IPS-NIHi7 (cell line): Measurements from ENCODE around the gene BICC1.

Source experiments
- DNase-seq: peaks from one replicate; pipeline ENCODE4 v3.0.0; 2012; ENCODE audit warnings: mixed read lengths; ENCODE audit errors: extremely low spot score

The BICC1 gene, protein sequence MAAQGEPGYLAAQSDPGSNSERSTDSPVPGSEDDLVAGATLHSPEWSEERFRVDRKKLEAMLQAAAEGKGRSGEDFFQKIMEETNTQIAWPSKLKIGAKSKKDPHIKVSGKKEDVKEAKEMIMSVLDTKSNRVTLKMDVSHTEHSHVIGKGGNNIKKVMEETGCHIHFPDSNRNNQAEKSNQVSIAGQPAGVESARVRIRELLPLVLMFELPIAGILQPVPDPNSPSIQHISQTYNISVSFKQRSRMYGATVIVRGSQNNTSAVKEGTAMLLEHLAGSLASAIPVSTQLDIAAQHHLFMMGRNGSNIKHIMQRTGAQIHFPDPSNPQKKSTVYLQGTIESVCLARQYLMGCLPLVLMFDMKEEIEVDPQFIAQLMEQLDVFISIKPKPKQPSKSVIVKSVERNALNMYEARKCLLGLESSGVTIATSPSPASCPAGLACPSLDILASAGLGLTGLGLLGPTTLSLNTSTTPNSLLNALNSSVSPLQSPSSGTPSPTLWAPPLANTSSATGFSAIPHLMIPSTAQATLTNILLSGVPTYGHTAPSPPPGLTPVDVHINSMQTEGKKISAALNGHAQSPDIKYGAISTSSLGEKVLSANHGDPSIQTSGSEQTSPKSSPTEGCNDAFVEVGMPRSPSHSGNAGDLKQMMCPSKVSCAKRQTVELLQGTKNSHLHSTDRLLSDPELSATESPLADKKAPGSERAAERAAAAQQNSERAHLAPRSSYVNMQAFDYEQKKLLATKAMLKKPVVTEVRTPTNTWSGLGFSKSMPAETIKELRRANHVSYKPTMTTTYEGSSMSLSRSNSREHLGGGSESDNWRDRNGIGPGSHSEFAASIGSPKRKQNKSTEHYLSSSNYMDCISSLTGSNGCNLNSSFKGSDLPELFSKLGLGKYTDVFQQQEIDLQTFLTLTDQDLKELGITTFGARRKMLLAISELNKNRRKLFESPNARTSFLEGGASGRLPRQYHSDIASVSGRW

DNA sequence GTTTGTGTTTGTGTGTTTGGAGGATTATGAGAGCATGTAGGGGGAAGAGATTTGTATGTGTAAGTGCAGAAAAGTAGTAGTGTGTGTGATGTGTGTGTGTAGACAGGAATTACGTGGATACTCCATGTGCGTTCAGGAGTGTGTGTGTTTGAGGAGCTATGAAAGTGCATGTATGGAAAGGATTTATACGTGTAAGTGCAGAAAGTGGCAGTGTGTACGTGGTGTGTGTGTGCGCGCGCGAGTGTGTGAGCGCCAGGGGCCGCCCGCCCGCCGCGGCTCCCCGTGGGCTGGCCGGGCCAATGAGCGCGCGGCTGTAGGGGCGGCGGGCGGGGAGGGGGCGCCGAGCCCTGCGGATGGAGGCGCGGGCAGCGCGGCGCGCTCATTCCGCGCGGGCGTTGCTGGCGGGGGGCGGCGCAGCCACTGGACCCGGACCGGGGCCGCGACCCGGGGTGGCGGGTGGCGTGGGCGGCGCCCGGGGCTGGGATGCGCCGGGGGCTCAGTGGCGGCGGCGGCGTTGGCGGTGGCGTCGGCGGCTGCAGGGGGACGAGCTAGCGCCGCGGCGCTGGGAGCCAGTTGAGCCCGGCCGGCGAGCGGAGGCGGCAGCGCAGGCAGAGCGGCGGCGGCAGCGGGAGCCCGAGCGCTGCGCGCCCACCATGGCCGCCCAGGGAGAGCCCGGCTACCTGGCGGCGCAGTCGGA lies at the start of gene BICC1:
Gene BICC1 (plus strand): TSS at position 382 of the 697 bp plus-strand sequence. CDS start 272 bp downstream, at position 654.
- DNase-seq: peak; percentile 66

DNA sequence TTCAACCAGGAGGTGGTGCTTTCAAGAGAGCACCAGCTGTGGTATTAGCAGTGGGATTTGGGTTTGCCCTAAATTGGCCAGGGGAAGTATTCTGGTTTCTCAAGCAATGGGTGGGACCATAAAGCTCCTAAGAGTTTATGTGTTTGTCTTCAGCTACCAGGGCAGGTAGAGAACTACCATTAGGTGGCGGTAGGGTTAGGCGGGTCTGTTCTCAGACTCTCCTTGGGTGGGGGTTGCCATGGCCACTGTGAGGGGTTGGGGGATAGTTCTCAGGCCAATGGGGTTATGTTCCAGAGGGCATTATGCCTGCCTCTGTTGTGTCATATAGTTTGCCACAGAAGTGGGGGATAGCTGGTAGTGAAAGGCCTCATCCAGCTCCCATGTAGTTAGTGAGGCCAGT lies 47.7 kb upstream of the BICC1 start:
- peak; percentile 19 for DNase-seq

DNA sequence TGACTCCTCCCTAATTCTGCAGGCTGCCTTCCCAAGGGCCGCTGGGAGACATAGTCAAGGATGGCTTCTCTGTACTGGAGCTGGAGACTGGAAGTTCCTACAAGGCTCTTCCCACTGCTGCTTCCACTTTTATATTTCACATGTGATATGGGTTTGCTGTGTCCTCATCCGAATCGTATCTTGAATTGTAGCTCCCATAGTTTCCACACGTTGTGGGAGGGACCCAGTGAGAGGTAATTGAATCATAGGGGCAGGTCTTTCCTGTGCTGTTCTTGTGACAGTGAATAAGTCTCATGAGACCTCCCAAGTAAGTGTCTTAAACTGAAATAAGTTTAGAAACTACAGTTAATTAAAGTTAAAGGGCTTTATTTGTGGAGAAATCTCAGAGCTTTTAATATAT lies 47.0 kb upstream of the BICC1 start:
- DNase-seq: no peak

DNA sequence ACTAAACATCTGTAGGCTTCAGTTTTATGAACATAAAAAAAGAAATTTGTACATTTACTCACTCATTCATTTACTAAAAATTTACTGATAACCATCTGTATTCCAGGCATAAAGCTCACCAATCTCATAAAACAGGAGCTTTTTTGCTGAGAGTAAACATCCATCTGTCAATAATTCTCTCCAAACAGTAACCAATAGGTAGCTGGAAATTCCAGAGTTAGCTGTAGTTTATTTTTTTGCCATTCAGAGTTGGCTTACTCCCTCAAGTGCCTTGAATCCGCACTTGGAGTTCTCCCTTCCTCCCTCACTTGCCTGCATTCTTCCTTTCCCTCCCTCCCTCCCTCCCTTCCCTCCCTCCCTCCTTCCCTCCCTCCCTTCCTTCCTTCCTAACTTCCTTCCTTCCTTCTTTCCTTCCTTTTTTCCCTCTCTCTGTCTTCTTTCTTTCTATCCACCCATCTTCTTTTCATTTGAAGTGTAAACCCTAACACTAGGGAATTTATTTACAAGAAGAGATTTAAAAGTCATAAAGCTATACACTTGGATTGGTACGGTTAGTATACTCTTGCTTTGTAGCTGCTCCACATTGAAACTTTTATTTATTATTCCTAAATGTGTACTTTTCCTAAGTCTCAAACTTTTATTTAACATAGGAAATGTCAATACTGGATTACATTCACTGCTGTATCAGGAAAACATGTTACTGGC lies 44.6 kb upstream of the BICC1 start:
- no peak for DNase-seq

DNA sequence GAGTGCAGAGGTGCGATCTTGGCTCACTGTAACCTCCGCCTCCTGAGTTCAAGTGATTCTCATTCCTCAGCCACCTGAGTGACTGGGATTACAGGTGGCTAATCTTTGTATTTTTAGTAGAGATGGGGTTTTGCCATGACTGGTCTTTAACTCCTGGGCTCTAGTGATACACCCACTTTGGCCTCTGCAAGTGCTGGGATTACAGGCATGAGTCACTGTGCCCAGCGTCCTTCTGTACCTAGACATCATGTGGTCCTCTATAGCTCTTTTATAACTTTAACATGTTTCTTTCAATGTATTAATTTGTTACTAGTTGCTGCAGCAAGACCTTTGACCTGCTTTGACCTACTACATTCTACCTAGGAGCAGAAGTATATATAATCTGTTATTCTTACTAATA lies 38.7 kb upstream of the BICC1 start:
- DNase-seq: no peak

DNA sequence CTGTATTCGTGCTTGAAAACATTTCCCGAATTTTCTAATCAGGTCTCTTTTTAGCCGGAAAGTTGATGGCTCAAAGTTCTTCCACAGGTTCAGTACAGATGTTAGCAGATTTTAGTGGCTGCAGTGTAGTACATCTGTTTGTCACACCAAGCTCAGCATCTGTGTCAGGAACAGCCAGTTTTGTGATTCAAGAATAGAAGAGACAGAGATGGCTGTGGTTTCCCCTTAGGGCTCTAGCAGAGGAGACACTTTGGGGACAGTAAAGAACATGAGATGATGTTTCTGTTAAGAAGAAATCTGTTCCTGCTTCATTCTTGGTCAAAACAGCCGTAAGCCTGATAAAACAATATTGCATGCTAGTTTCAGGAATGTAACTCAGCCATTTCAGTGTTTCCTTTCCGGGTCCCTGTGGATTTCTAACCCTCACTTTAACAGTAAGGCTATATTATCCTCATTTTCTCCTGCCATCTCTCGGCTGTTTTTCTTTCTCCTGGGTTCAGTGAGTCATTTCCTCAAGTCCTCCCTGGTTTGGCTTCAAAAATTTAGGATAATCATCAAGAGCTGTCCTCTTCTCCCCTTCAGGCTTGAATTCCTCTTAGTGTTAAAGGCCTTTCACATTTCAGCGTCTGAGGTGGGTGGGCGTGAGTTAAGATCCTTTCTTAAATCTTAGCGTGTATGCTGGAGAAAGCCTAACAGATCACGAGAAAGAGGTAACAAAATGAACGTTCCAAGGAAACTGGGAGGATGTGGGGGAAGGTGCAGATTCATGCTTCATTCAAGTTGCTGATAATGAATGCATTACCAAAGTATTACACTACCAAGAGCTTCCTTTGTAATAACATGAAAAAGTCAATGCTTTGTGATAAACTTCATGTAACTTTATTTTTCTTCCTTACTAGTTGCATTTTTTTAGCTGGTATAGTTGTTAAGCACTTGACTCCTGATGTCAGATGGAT lies 37.1 kb upstream of the BICC1 start:
- DNase-seq: no peak

DNA sequence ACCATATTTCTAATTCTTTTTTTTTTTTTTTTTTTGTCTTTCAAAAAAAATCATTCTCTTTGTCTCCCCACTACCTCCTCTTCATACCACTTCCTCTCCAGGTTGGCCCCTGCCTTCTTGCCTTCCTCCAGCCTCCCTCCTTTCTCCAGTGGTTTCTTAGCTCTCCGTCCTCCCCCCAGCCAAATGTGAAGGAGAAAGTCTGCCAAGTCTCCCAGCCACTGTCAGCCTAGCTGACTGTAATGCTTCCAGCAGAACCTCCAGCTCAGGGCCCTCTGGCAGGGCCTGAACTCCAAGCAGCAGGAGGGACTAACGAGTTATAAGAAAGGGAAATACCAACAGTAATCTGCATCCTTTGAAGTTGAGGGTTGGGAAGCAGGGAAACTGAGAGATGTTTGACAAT lies 35.5 kb upstream of the BICC1 start:
- DNase-seq: peak; percentile 58

DNA sequence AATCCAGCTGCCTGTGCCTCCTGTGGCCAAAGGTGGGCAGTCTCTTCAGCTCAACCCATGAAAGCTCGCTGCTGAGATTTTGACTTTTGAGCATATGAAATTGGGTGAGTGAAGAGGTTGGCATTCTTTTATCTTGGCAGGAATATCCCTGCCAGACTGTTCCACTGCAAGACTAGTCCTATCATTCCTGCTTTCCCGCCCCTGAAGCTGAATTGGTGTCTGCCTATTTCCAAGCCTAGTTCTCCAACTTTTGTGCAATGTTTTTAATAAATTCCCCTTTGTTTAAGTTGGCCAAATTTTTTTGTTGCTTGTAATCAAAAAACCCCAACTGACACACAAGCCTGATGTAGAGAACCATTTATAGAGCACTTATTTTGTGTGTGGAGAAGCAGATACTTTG lies 34.8 kb upstream of the BICC1 start:
- DNase-seq: no peak

DNA sequence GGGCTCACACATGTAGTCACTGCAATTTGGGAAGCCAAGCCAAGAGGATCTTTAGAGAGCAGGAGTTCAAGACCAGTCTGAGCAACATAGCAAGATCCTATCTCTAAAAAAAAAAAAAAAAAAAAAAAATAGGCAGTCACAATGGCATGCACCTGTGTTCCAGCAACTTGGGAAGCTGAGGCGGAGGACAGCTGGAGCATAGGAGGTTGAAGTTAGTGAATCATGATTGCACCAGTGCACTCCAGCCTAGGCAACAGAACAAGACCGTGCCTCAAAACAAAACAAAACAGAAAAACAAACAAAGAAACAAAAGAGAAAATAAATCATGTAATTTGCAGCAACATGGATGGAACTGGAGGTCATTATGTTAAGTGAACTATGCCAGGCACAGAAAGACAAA lies 33.6 kb upstream of the BICC1 start:
- no peak for DNase-seq

DNA sequence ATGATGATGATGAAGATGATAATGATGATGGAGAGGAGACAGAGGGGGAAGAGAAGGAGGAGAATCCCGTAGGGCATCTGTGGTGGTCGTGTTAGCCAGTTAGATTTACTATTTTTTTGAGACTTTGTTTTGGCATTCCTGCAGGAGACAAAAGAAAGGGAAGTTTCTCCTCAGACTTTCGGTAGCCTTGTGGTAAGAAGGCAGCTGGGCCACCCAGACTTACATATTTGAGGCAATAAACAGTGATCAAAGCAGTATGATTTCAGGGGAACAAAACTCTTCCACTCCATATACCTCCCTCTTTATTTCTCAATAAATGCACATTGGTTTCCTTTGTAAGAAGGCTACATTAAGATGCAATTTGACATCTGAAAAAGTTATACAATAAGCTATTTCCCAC lies 32.4 kb upstream of the BICC1 start:
- DNase-seq: no peak

DNA sequence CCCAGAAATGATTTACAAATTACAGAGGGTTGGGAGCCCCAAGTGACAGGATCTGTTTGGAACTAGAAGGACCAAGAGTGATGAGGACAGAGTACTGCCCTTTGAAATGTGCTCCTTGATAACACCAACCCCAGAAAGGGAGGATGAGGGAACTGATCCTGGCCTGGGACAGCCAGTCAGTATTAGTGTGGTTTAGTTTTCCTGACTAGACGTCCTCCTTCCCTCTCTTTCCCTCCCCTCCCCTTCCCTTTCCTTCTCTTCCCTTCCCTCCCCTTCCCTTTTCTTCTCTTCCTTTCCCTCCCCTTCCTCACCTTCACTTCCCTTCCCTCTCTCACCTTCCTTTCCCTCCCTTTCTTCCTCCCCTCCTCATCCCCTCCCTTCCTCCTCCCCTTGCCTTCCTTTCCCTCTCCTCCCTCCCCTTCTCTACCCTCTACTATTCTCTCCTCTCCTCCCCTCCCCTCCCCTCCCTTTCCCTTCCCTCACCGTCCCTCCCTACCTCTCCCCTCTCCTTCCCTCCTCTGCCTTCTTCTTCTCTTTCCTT lies 31.0 kb upstream of the BICC1 start:
- DNase-seq: no peak

DNA sequence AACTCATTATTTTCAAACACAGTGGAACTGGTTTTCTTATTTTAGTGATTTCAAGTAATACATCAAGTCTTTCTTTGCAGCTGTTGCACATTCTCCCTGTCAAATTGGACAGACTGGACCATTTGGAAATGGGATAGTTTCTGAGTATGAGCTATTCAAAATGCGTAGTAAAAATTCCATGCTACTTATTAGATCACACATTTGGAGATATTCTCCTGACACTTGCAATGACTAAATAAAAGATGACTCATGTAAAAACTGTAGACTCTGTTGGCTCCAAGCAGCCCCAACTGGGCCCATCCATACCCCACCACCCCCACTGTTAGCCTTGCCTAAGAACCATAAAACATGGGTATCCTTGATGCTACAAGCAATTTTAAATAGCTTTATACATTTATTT lies 25.9 kb upstream of the BICC1 start:
- DNase-seq: no peak

DNA sequence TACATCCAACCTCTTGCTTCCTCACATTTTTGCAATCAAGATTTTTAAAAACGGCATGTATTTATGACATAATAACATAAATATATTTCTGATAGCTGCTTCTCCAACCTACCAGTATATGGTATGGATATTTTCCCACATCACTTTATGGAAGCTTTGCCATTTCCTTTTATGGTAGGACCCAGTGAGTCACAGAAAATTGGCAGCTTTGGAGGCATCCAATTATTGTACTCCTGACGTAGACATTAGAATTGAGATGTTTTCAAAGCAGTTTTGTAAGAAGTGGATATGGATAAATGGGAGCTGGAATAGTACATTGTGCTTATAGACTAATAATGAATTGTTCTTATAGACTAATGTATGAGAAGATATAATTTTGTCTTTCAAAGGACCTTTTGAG lies 23.8 kb upstream of the BICC1 start:
- DNase-seq: no peak

DNA sequence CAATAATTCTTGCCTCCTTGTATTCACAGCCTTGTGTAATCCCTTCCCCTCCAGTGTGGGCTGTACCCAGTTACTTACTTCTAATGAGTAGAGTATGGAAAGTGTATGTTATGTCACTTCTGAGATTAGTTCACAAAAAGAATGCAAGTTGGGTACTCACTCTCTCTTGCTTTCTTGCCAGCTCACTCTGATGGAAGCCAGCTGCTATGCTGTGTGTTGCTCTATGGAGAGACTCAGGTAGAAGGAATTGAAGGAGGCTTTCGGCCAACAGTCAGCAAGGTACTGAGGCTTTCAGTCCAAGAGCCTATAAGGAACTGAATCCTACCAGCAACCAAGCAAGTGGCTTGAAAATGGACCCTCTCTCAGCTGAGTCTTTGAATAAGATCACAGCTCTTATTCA lies 9.7 kb upstream of the BICC1 start:
- DNase-seq: no peak

DNA sequence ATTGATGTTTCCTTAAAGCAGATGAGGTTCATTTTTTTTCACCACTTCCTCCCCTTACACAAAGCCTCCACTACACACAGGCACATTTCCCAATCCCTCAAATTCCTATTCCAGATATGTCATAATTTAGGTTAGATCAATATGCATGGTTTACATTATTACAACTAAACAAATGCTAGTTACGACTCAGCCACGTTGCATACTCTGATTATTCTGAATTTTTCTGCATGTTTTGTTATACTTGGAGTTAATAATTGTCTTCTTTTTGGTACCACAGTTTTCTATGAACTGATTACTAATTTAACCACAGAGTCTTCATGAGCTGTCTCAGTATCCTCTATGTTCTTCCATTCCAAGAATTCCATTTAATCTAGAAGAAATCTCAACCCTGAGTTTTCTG lies 4.4 kb upstream of the BICC1 start:
- DNase-seq: no peak

DNA sequence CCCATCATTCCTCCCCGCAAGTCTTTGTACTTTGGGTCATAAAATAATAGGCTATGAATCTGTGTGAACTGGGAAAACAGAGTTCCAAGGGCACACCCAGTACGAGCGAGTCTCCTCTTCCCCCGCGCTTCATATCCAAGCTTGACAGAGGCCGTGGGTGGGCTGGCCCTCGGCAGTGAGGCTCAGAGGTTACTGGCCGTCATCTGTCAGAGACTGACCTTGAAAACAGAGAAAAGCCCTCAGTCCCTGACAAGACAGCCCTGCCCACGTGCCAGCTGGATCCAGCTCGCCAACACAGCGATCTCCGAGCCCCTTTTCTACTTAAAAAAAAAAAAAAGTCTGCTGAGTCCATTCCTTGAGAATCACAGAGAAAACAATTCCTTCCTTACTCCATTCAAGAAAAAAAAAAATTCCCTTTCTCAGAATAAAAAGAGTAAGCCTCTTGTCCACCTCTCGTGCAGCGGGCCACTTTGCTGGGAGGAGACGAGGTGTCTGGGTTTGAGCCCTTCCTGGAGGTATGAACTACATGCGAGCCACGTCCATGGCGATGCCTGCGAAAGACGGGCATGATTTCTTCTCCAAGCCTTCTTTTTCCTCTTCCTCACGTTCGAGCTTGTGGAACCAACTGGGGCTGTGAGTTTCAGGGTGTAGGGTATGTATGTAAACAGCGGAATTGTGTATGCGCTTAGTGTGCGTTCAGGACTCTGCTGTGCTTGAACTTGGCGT lies 744 bp upstream of the BICC1 start:
- peak; percentile 11 for DNase-seq

DNA sequence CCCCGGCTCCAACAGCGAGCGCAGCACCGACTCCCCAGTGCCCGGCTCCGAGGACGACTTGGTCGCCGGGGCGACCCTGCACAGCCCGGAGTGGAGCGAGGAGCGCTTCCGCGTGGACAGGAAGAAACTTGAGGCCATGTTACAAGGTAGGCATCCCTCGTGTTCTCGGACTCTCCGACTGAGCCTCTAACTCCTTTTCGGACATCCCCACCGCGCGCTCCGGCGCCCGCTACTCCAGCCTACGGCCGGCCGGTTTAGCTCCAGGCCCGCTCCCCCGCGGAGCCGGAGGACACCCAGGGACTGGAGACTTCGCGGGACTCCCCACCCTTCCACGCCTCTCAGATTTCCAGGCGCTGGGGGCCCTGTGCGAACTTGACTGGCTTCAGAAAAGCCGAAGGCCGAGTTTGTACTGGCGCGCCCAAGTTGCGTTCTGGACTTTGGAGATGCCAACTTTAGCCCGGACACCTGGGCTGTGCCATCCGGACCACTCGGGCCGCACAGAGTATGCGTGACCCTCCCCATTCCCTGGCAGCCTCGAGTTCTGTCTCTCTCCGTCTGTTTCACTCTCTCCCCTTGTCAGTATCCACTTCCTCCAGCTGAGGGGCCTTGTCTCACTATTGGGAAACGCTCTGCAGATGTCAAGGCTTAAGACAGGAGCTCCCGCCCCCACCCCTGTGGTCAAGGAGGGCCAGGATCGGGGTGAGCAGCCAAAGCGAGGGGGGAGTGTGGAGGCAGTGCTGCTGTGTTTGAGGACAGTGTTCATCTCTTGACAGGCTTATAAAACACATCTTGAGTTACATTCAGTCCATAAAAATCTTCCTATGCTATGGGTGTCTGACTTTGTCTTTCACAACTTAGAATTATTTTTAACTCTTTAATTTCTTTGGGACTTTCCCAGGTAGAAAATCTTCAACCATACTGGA lies 777 bp downstream of the BICC1 start:
- DNase-seq: peak; percentile 53

DNA sequence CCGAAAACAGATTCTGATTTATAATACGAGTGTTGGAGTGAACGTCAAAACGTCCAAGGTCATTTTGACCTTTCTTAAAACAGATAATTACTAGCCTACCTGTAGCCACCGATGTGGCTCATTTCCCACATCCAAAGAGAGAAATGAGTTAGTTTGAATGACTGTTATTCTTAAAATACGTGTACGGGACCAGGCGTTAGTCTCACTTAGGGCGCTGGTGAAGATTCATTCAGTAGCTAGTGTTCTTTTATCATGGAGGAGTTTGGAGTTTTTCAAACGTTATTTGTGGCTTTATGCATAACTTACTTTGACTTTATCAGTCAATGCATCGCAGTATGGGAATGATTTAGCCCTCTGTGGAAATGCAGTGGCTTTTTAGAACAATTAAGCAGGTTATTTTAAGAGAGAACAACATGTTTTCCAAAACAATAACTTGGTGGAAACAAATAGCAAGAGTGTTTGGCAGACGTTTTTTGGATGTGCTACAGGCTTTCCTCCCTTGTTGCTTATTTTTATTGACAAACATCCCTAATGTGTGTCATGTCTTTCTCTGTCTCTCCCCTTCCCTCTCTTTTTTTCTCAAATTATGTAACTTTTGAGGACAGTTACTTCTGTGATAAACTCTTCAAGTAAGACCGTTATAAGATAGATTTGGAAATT lies 1.6 kb downstream of the BICC1 start:
- DNase-seq: no peak
